ENCODE measurements around the gene EEF2.

GRCh38 chr19:3949997-3950859 is 35.0 kb downstream of the EEF2 start:
- TF ChIP-seq CTCF (IDR thresholded peaks at IDR 0.05; ENCODE audit: low read depth, low read length) (no peak), MAX (IDR thresholded peaks at IDR 0.05; ENCODE audit: low read depth, low read length) (no peak)
